Measurements from ENCODE around the gene CNBP.
A peak's percentile ranks its signal among the peaks of the same experiment; 100 is the strongest.

CNBP gene

GRCh38 chr3:129130291-129130813 is 53.3 kb downstream of the CNBP start:
- no peak for DNase-seq (ENCODE audit: low spot score)

- DNase-seq (ENCODE audit: low spot score) = no peak
Observed at GRCh38 chr3:129128357-129129155, 55.1 kb downstream of the CNBP start.

GRCh38 chr3:129126726-129127280 is 56.9 kb downstream of the CNBP start:
- no peak for DNase-seq (ENCODE audit: low spot score)

GRCh38 chr3:129123314-129124060 is 60.2 kb downstream of the CNBP start:
- DNase-seq (ENCODE audit: low spot score) = peak; percentile 62

GRCh38 chr3:129122412-129123011 is 61.2 kb downstream of the CNBP start:
- DNase-seq (ENCODE audit: low spot score) = peak; percentile 19

- peak; percentile 89 for DNase-seq (ENCODE audit: low spot score)
Observed at GRCh38 chr3:129121792-129122411, 61.8 kb downstream of the CNBP start, which contains the start of gene RAB43. Gene RAB43, minus strand, starts transcription at chr3:129121804. Its CDS starts 315 bp downstream, at chr3:129121489.

- DNase-seq (ENCODE audit: low spot score) = no peak
Observed at GRCh38 chr3:129121016-129121791, 62.5 kb downstream of the CNBP start.

GRCh38 chr3:129120254-129121004 is 63.3 kb downstream of the CNBP start:
- peak; percentile 98 for DNase-seq (ENCODE audit: low spot score)

GRCh38 chr3:129119365-129120100 is 64.2 kb downstream of the CNBP start:
- no peak for DNase-seq (ENCODE audit: low spot score)

- no peak for DNase-seq (ENCODE audit: low spot score)
Observed at GRCh38 chr3:129118745-129119144, 65.0 kb downstream of the CNBP start.

Measured in NAMALWA (cell line).